Measurements from ENCODE around the gene HEATR5A.

GRCh38 chr14:31430634-31431264 lies 10.4 kb upstream of the HEATR5A start:
- TF ChIP-seq CTCF (IDR thresholded peaks at IDR 0.05): no peak
- TF ChIP-seq POLR2AphosphoS5 (IDR thresholded peaks at IDR 0.05): no peak
- TF ChIP-seq POLR2A (IDR thresholded peaks at IDR 0.05): no peak

Data from prostate gland (tissue), 2 donors.